Aorta (tissue), 5 donors: Measurements from ENCODE around the gene VIL1. TPM values are rescaled to one million over a fixed set of nuclear protein-coding genes. Genes with fewer than 3 reads are reported as not detected.

Source experiments
- ATAC-seq: fragments of 200-7000 bp; cut with Tn5 transposase; one replicate; pipeline ENCODE4 v1.9.1; 2022; ENCODE audit warnings: moderate library complexity; ENCODE audit not compliant: low FRiP score
- DNase-seq, 2 donors: peaks; one replicate each; pipeline ENCODE4 v3.0.0-alpha.2; 2020
- H3K27ac ChIP-seq, 2 donors: one replicate each; pipeline ENCODE4 v1.5.1; 2013; ENCODE audit warnings: low read length in 2 of 2, mild to moderate bottlenecking in 2 of 2, moderate library complexity in 2 of 2, control low read depth in 1 of 2, inconsistent platforms in 1 of 2, low read depth in 1 of 2
- H3K27me3 ChIP-seq, 2 donors: one replicate each; pipeline ENCODE4 v1.6.1; 2013; ENCODE audit warnings: control low read depth in 1 of 2, low read length in 1 of 2, mild to moderate bottlenecking in 1 of 2, moderate library complexity in 1 of 2; ENCODE audit not compliant: insufficient read depth in 2 of 2, control insufficient read depth in 1 of 2
- H3K36me3 ChIP-seq, 2 donors: one replicate each; pipeline ENCODE4 v1.6.1; 2013; ENCODE audit warnings: control low read depth in 1 of 2, low read length in 1 of 2, mild to moderate bottlenecking in 1 of 2; ENCODE audit not compliant: insufficient read depth in 2 of 2, control insufficient read depth in 1 of 2
- H3K4me1 ChIP-seq, 2 donors: one replicate each; pipeline ENCODE4 v1.6.1; 2013; ENCODE audit warnings: low read length in 2 of 2, control low read depth in 1 of 2, mild to moderate bottlenecking in 1 of 2, moderate library complexity in 1 of 2; ENCODE audit not compliant: insufficient read depth in 2 of 2, control insufficient read depth in 1 of 2
- H3K4me3 ChIP-seq, 2 donors: one replicate each; pipeline ENCODE4 v1.5.1; 2013; ENCODE audit warnings: low read length in 2 of 2, control low read depth in 1 of 2, mild to moderate bottlenecking in 1 of 2
- H3K9me3 ChIP-seq: one replicate; pipeline ENCODE4 v1.6.1; 2013; ENCODE audit warnings: mild to moderate bottlenecking, low read length; ENCODE audit not compliant: control insufficient read depth
- WGBS, 2 donors: extraction: QIAGEN DNeasy Blood & Tissue Kit; methylation state at CpG; one replicate each; pipeline ENCODE4 v1.1.7; 2013; 5-methylcytosine and 5-hydroxymethylcytosine counted together
- intact Hi-C, 2 donors: fragments of 100-400 bp; cut with DNase I; formaldehyde crosslinking; loops; one replicate each; pipeline versions ENCODE4 v1.14.2 to v1.15.0; 2022
- polyA plus RNA-seq, 2 donors: library from polyadenylated mRNA; stranded (reverse); fragments of 200-250 nt; gene quantifications; one replicate each; pipeline ENCODE4 v1.2.3, GENCODE V29; 2013
- total RNA-seq, 2 donors: library from RNA; stranded (reverse); fragmentation: NEBNext Ultra II Directional; extraction: Animal tissue kit (Norgen Biotek cat#: 25700); gene quantifications; one replicate each; pipeline ENCODE4 v1.2.1, GENCODE V29; 2021
- donor health status: healthy with polysubstance abuse.
- donor health status: Bipolar disorder and iron deficiency.
- donor health status: DM: no; HTN: no; CAD: no.
- donor health status: DM: no; HTN: no; CAD: no.
- donor health status: DM: yes; HTN: yes; CAD: no.

VIL1 gene
- total and polyA plus RNA-seq, 4 donors: 0.65 to 40.3 (median 1.1) TPM; not detected in 1

GRCh38 chr2:218397463-218397819 is 21.5 kb upstream of the VIL1 start:
- ATAC-seq (no peak), DNase-seq (no peak)
- peak overlapping the region; percentile 19 to 56 for H3K4me3 ChIP-seq
- H3K4me1 ChIP-seq: no peaks in the 10 kb centered on the region
- H3K36me3 ChIP-seq: peaks cover 0 to 3% of the 10 kb centered on the region in 2 donors
- H3K27me3 ChIP-seq: no peaks in the 10 kb centered on the region
- WGBS, 2 donors: 2 to 4% methylated on average over 12 of the region's 12 CpGs
- H3K9me3 ChIP-seq: no peaks in the 10 kb centered on the region
- H3K27ac ChIP-seq: peak overlapping the region; percentile 84 to 97
- intact Hi-C loops: loop anchor here (2.0 to 10.0 kb wide), 3 partner anchors 95 to 213 kb away; no protein-coding TSS in a partner anchor

DNA sequence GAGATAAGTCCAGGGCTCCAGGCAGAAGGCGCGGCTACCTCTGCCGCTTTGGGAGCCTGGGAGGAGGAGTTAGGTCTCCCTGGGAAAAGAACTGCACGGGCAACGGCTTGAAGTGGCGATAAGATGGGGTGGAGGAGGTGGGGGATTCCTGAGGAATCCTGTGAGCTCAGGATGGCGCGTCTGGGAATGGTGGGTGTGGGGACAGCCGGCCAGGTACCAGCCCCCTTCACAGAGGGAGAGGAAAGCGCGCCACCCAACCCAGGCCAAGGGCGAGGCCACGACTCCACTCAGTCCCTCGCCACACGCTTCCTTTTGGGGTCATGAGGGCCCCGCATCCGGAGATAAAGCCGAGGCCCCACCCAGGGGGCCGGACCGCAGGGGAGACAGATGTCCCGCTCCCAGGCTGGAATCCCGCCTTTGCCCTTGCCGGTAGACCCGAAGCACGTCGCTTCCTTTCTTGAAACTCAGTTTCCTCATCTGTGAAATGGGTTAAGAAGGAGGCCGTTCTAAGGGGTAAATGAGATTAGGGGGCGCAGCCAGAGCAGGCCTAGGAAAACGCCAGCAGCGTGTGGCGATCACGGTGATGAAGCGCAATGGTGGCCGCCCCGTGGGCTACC is 21.0 kb upstream of the VIL1 start:
- no peaks in the 10 kb centered on the region for H3K27me3 ChIP-seq
- peak overlapping the region; percentile 84 to 97 for H3K27ac ChIP-seq
- H3K4me1 ChIP-seq: no peaks in the 10 kb centered on the region
- H3K36me3 ChIP-seq: peaks cover 0 to 4% of the 10 kb centered on the region in 2 donors
- peak overlapping the region; percentile 38 to 56 for H3K4me3 ChIP-seq
- WGBS, 2 donors: 0 to 1% methylated on average over 34 to 35 of the region's 35 CpGs
- ATAC-seq: peak; percentile 13
- peak; percentile 88 to 90 for DNase-seq
- intact Hi-C loops: loop anchor here (1.0 to 10.0 kb wide), 4 partner anchors 96 to 213 kb away; no protein-coding TSS in a partner anchor
- no peaks in the 10 kb centered on the region for H3K9me3 ChIP-seq

GRCh38 chr2:218398437-218399390 is 20.2 kb upstream of the VIL1 start:
- H3K9me3 ChIP-seq: no peaks in the 10 kb centered on the region
- ATAC-seq (peak; percentile 71), DNase-seq (peak; percentile 93 to 94)
- 1% methylated on average over 70 to 95 of the region's 95 CpGs for WGBS, 2 donors
- H3K4me1 ChIP-seq: no peaks in the 10 kb centered on the region
- H3K27ac ChIP-seq: peak overlapping the region; percentile 84 to 97
- H3K27me3 ChIP-seq: no peaks in the 10 kb centered on the region
- H3K36me3 ChIP-seq: peaks cover 0 to 8% of the 10 kb centered on the region in 2 donors
- H3K4me3 ChIP-seq: peak overlapping the region; percentile 38 to 56
- intact Hi-C loops: loop anchor here (1.0 to 10.0 kb wide), 3 partner anchors 96 to 214 kb away; no protein-coding TSS in a partner anchor

GRCh38 chr2:218399391-218400166 is 19.3 kb upstream of the VIL1 start, which contains the start of gene CTDSP1:
Gene CTDSP1, plus strand, starts transcription at chr2:218399868. Its CDS starts 223 bp downstream, at chr2:218400091.
- DNase-seq (peak; percentile 98 to 99), ATAC-seq (peak; percentile 78)
- H3K4me3 ChIP-seq: peak within 1 kb of the TSS; percentile 93 to 96
- H3K27me3 ChIP-seq: no peaks in the 10 kb centered on the region
- peaks cover 0 to 8% of the 10 kb centered on the region in 2 donors for H3K36me3 ChIP-seq
- H3K9me3 ChIP-seq: no peaks in the 10 kb centered on the region
- 0% methylated on average over 52 to 77 of the region's 78 CpGs for WGBS, 2 donors
- intact Hi-C loops: loop anchor here (5.0 to 10.0 kb wide), 2 partner anchors 97 to 215 kb away; no protein-coding TSS in a partner anchor
- H3K27ac ChIP-seq: peak within 1 kb of the TSS; percentile 89 to 90
- H3K4me1 ChIP-seq: no peaks in the 10 kb centered on the region

DNA sequence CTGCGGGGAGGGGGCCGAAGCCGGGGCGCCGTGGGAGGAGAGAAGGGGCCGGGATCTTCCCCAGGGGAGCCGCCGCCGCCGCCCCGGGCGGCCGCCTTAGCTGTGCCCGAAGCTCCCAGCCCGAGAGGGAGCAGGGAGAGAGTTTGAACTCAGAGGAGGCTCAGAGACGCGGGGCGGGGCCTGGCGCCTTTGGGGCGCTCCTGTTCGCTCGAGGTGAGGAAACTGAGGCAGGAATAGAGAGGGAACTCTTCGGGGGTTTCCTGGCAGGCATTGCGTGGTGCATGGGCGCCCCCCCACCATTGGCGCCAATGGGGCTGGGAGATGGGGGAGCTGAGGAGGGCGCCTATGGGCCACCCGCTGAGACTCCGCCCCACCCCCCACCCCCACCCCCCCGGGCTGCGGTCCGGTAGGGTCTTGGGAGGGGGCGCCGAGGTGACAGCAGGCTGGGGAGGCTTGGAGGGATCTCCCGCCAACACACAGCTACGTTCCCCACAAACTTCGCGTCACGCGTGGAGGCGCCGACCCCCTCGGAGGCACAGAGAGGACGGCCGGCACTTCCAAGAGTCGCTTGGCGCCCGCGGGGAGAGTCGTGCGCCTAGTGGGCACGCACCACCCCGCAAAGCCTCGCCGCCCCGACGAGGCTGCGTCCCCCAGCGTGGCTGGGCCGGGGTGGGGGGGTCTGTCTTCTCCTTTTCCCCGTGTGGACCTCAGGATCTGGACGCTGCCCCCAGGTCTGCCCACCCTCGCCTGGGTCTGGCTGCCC is 18.6 kb upstream of the VIL1 start:
- Histone ChIP-seq H3K36me3 (peaks cover 0 to 8% of the 10 kb centered on the region in 2 donors), H3K4me3 (peak overlapping the region; percentile 93 to 96), H3K4me1 (no peaks in the 10 kb centered on the region), H3K27ac (peak overlapping the region; percentile 83 to 89), H3K9me3 (no peaks in the 10 kb centered on the region), H3K27me3 (no peaks in the 10 kb centered on the region)
- 0% methylated on average over 45 to 63 of the region's 63 CpGs for WGBS, 2 donors
- intact Hi-C loops: no loop called here
- ATAC-seq (no peak), DNase-seq (peak; percentile 77 to 87)

- peak overlapping the region; percentile 93 to 96 for H3K4me3 ChIP-seq
- H3K27ac ChIP-seq: peak overlapping the region in 1 of 2 donors; percentile 38
- H3K36me3 ChIP-seq: peaks cover 0 to 8% of the 10 kb centered on the region in 2 donors
- intact Hi-C loops: no loop called here
- H3K4me1 ChIP-seq: no peaks in the 10 kb centered on the region
- ATAC-seq (no peak), DNase-seq (peak in 1 of 2 donors; percentile 71)
- H3K27me3 ChIP-seq: no peaks in the 10 kb centered on the region
- H3K9me3 ChIP-seq: no peaks in the 10 kb centered on the region
- WGBS, 2 donors: 22 to 23% methylated on average over 24 of the region's 24 CpGs
These were observed 17.7 kb upstream of the VIL1 start for GRCh38 chr2:218400930-218401881.

- intact Hi-C loops: no loop called here
- no peak for DNase-seq
- WGBS, 2 donors: 54 to 64% methylated on average over 9 of the region's 9 CpGs
- Histone ChIP-seq H3K27ac (no peak overlapping the region), H3K27me3 (no peaks in the 10 kb centered on the region), H3K36me3 (peaks cover 0 to 8% of the 10 kb centered on the region in 2 donors), H3K9me3 (no peaks in the 10 kb centered on the region), H3K4me3 (no peak overlapping the region), H3K4me1 (no peaks in the 10 kb centered on the region)
- ATAC-seq: no peak
These were observed 17.0 kb upstream of the VIL1 start for GRCh38 chr2:218401890-218402289.
